Stomach (tissue), 9 donors: Measurements from ENCODE around the gene CCDC6. TPM values are rescaled to one million over a fixed set of nuclear protein-coding genes. Genes with fewer than 3 reads are reported as not detected.

Experiments
- DNase-seq, 2 donors: peaks; one replicate each; pipeline versions ENCODE4 v3.0.0 to v3.0.0-alpha.2; 2013 to 2019
- H3K27ac ChIP-seq, 5 donors: fragments of 200-600 bp in 4 of 5; sonication (generic) in 4 of 5; one replicate each; pipeline ENCODE4 v1.5.1; 2013 to 2019; ENCODE audit warnings: mild to moderate bottlenecking in 1 of 5, moderate library complexity in 1 of 5
- H3K27me3 ChIP-seq, 3 donors: fragments of 200-600 bp; sonication (generic); one replicate each; pipeline ENCODE4 v1.5.1; 2017 to 2019; ENCODE audit warnings: mixed run types in 1 of 3
- H3K36me3 ChIP-seq, 4 donors: fragments of 200-600 bp; sonication (generic); 1 replicate in 3 of 4; 2 replicates in 1 of 4; pipeline ENCODE4 v1.5.1; 2016 to 2019
- H3K4me1 ChIP-seq, 4 donors: fragments of 200-600 bp; sonication (generic); one replicate each; pipeline ENCODE4 v1.5.1; 2016 to 2019
- H3K4me3 ChIP-seq, 4 donors: fragments of 200-600 bp; sonication (generic) in 3 of 4; one replicate each; pipeline ENCODE4 v1.5.1; 2016 to 2019; ENCODE audit warnings: mild to moderate bottlenecking in 1 of 4
- H3K9me3 ChIP-seq, 4 donors: fragments of 200-600 bp; sonication (generic); one replicate each; pipeline ENCODE4 v1.5.1; 2016 to 2019
- EP300 ChIP-seq: sonication (generic); formaldehyde crosslinking; IDR thresholded peaks from one replicate; pipeline ENCODE4 v1.6.1; 2017; ENCODE audit warnings: antibody characterized with exemption
- POLR2A ChIP-seq, 4 donors: fragments of 450-650 bp; IDR thresholded peaks; one replicate each; pipeline ENCODE4 v1.6.1; 2016; ENCODE audit warnings: antibody characterized with exemption in 4 of 4, control low read depth in 2 of 4, mild to moderate bottlenecking in 1 of 4, moderate library complexity in 1 of 4
- POLR2AphosphoS5 ChIP-seq, 3 donors: sonication (generic); formaldehyde crosslinking; IDR thresholded peaks; one replicate each; pipeline ENCODE4 v1.6.1; 2016; ENCODE audit warnings: antibody characterized with exemption in 3 of 3
- WGBS, 5 donors: extraction: QIAGEN DNeasy Blood & Tissue Kit in 3 of 5; methylation state at CpG; one replicate each; pipeline versions ENCODE4 v1.1.5 to v1.1.7; 2013 to 2018; 5-methylcytosine and 5-hydroxymethylcytosine counted together
- intact Hi-C: fragments of 100-400 bp; cut with DNase I; formaldehyde crosslinking; loops from one replicate; pipeline ENCODE4 v1.15.1; 2023; ENCODE audit warnings: low total_unique reads
- polyA plus RNA-seq, 3 donors: library from polyadenylated mRNA; stranded (reverse); fragments of 200-250 nt; gene quantifications; one replicate each; pipeline ENCODE4 v1.2.3, GENCODE V29; 2013
- total RNA-seq, 5 donors: library from RNA; depleted of rRNA; stranded (reverse); fragments of >200 nt; gene quantifications; one replicate each; pipeline versions ENCODE4 v1.1.0 to v1.2.3, GENCODE V29; 2014 to 2016
- TF ChIP-seq, protein P1 (sequence below), 7 experiments: fragments of 450-650 bp in 4 of 7; fragments of 200-600 bp in 3 of 7; sonication (generic) in 3 of 7; IDR thresholded peaks; one replicate each; pipeline ENCODE4 v1.5.1; 2016 to 2019; ENCODE audit warnings: antibody characterized with exemption in 7 of 7, control low read depth in 2 of 7, mild to moderate bottlenecking in 1 of 7
- donor health status: healthy with polysubstance abuse.
- donor health status: Bipolar disorder and iron deficiency.
- donor health status: healthy.

Gene CCDC6
- total and polyA plus RNA-seq, 8 donors, result 12.5 to 56.0 (median 17.0) TPM

DNA sequence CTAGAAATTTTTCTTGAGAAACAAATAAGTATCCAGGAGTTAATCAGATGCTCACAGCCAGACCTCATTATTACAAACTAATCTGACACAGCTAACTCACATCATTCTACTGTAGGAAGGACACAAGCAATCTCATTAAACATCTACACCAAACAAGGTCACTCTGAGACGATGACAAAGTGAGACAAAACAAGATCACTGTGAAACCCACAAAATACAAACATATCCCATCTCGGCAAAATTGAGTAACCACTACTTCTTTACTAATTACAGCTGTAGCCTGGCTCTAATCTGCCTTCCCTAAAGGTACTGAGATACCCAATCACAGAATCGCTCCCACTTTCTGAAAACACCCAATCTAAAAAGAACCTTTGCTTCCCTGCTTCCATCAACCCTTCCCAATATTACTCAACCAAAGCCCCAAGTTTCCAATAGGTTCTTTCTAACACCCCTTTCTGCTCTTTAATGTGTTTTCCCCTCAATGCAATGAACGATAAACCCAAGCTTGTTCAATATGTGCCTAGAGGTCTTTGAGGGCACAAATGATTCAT lies 26.9 kb downstream of the CCDC6 start:
- no peak for DNase-seq
- TF ChIP-seq POLR2AphosphoS5 (IDR thresholded peaks at IDR 0.05) (no peak), EP300 (no peak), POLR2A (IDR thresholded peaks at IDR 0.05) (no peak)
- TF ChIP-seq, protein P1, sequence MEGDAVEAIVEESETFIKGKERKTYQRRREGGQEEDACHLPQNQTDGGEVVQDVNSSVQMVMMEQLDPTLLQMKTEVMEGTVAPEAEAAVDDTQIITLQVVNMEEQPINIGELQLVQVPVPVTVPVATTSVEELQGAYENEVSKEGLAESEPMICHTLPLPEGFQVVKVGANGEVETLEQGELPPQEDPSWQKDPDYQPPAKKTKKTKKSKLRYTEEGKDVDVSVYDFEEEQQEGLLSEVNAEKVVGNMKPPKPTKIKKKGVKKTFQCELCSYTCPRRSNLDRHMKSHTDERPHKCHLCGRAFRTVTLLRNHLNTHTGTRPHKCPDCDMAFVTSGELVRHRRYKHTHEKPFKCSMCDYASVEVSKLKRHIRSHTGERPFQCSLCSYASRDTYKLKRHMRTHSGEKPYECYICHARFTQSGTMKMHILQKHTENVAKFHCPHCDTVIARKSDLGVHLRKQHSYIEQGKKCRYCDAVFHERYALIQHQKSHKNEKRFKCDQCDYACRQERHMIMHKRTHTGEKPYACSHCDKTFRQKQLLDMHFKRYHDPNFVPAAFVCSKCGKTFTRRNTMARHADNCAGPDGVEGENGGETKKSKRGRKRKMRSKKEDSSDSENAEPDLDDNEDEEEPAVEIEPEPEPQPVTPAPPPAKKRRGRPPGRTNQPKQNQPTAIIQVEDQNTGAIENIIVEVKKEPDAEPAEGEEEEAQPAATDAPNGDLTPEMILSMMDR (IDR thresholded peaks at IDR 0.05), result no peak
- H3K27ac ChIP-seq, result no peak overlapping the region
- no peaks in the 10 kb centered on the region for H3K9me3 ChIP-seq
- no peak overlapping the region for H3K4me3 ChIP-seq
- peaks cover 6 to 69% (median 31%) of the 10 kb centered on the region in 4 donors for H3K4me1 ChIP-seq
- 52 to 62% (median 57%) methylated on average over 4 of the region's 4 CpGs for WGBS, 5 donors
- no peaks in the 10 kb centered on the region for H3K27me3 ChIP-seq
- intact Hi-C loops, result no loop called here
- H3K36me3 ChIP-seq, result no peaks in the 10 kb centered on the region

DNA sequence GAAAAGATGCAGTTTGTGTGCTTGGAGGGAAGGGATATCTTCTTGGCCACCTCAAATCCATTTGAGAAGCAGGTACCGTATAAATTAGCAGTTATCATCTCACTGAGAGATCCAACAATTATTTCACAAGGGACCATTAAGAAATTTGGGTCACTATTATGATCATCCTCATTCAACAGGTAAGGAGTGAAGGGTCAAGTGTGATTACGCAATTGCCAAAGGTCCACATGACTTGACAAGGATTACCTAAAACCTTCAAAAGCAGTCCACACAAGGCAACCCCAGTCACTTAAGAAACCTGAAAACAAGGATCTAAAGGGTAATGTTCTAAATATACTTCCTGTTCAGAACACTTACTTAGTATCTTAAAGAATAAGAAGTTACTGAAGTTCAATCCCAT lies 27.4 kb downstream of the CCDC6 start:
- intact Hi-C loops, result no loop called here
- Histone ChIP-seq H3K9me3 (no peaks in the 10 kb centered on the region), H3K4me3 (no peak overlapping the region), H3K27ac (no peak overlapping the region), H3K36me3 (no peaks in the 10 kb centered on the region), H3K4me1 (peaks cover 6 to 69% (median 33%) of the 10 kb centered on the region in 4 donors), H3K27me3 (no peaks in the 10 kb centered on the region)
- TF ChIP-seq POLR2A (IDR thresholded peaks at IDR 0.05) (no peak), POLR2AphosphoS5 (IDR thresholded peaks at IDR 0.05) (no peak), EP300 (no peak)
- TF ChIP-seq, protein P1 (IDR thresholded peaks at IDR 0.05), result no peak
- WGBS, 5 donors, result 96 to 100% (median 100%) methylated on average over 2 of the region's 2 CpGs
- no peak for DNase-seq

DNA sequence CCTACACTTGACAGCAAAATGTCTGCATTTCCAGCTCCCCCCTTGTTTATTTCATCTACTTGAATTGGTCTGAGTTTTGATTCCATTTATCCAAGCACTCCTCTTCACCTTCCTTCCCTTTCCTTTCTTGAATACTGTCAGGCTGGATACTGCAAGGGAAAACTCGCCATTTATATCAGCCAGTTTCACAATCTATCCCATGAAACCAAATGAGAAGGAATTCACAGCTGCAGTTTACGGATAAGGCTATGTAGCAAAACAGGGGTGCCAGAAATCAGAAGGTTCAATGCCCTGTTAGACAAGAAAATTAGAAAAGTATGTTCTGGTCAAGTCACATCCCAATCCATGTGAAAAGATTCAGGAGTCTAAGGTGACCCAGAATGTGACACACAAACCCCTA lies 28.1 kb downstream of the CCDC6 start:
- 92 to 98% (median 93%) methylated on average over 2 of the region's 2 CpGs for WGBS, 5 donors
- no peak for DNase-seq
- H3K36me3 ChIP-seq, result no peaks in the 10 kb centered on the region
- H3K27ac ChIP-seq, result no peak overlapping the region
- no peak for TF ChIP-seq POLR2AphosphoS5 (IDR thresholded peaks at IDR 0.05)
- TF ChIP-seq, protein P1 (IDR thresholded peaks at IDR 0.05), result no peak
- no peak for TF ChIP-seq POLR2A (IDR thresholded peaks at IDR 0.05)
- no peak for TF ChIP-seq EP300
- intact Hi-C loops, result no loop called here
- H3K27me3 ChIP-seq, result no peaks in the 10 kb centered on the region
- H3K4me1 ChIP-seq, result peaks cover 7 to 69% (median 39%) of the 10 kb centered on the region in 4 donors
- no peak overlapping the region for H3K4me3 ChIP-seq
- H3K9me3 ChIP-seq, result no peaks in the 10 kb centered on the region

DNA sequence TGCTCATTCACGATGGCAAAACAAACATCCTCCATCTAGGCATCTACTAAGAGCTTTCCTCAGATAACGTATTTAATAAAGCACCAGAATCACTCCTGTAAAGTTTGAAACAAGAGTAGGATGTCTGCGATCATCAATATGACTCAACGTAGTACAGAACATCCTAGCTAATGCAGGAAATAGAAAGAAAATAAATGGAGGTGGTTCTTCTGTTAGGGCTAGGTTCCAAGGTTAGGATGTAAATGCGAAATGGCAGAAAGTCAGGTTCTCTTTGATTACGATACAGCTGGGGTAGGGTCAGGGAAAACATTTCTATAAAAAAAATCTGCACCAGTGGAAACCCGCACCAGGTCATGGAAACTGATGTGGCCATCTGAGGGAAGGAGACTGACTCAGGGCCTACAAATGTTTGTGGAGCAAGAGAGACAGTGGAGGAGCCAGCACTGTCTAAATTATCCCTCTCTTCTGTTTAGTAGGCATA lies 29.1 kb downstream of the CCDC6 start:
- intact Hi-C loops, result no loop called here
- Histone ChIP-seq H3K4me3 (no peak overlapping the region), H3K4me1 (peaks cover 16 to 77% (median 49%) of the 10 kb centered on the region in 4 donors), H3K36me3 (no peaks in the 10 kb centered on the region), H3K27me3 (no peaks in the 10 kb centered on the region), H3K9me3 (no peaks in the 10 kb centered on the region), H3K27ac (no peak overlapping the region)
- TF ChIP-seq POLR2A (IDR thresholded peaks at IDR 0.05) (no peak), POLR2AphosphoS5 (IDR thresholded peaks at IDR 0.05) (no peak), EP300 (no peak)
- TF ChIP-seq, protein P1 (IDR thresholded peaks at IDR 0.05), result no peak
- WGBS, 5 donors, result 73 to 80% (median 76%) methylated on average over 7 of the region's 7 CpGs
- DNase-seq, result no peak
